NB4 (cell line): ENCODE results near the gene ADAMTSL2.

Experiments
- CTCF ChIP-seq: IDR thresholded peaks from one replicate; pipeline ENCODE4 v1.5.1; 2012; ENCODE audit warnings: low read depth, low read length
- POLR2A ChIP-seq: IDR thresholded peaks from 2 replicates; pipeline ENCODE4 v1.6.1; 2011; ENCODE audit warnings: mild to moderate bottlenecking; ENCODE audit not compliant: insufficient read length; ENCODE audit errors: extremely low read depth
- TF ChIP-seq, protein P1 (sequence below): IDR thresholded peaks from 2 replicates; pipeline ENCODE4 v1.6.1; 2011; ENCODE audit warnings: low read depth, low read length

- TF ChIP-seq CTCF (no peak), POLR2A (no peak)
- TF ChIP-seq, protein P1, sequence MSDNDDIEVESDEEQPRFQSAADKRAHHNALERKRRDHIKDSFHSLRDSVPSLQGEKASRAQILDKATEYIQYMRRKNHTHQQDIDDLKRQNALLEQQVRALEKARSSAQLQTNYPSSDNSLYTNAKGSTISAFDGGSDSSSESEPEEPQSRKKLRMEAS, result no peak
These were observed 11.8 kb downstream of the ADAMTSL2 start for GRCh38 chr9:133546287-133546680.
